ENCODE data around the gene EID2.

DNA sequence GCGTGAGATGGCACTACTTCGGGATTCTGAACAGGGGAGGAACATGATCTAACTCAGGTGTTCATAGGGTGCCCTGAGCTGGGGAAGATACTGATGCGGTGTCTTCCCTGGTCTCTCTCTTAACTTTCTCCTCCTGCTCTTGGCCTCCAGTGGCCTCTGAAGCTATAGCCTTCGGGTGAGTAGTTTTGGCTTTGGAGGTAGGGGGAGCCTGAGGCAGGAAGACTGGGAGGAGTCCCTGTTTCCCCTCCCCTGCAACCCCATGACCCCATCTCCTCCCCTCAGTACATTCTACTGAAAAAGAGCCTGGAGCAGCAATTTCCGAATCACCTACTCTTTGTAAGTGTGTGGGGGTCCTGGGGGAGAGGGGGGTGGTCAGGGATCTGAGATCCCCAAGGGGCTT lies 21.5 kb downstream of the EID2 start:
- TF ChIP-seq, protein P1, sequence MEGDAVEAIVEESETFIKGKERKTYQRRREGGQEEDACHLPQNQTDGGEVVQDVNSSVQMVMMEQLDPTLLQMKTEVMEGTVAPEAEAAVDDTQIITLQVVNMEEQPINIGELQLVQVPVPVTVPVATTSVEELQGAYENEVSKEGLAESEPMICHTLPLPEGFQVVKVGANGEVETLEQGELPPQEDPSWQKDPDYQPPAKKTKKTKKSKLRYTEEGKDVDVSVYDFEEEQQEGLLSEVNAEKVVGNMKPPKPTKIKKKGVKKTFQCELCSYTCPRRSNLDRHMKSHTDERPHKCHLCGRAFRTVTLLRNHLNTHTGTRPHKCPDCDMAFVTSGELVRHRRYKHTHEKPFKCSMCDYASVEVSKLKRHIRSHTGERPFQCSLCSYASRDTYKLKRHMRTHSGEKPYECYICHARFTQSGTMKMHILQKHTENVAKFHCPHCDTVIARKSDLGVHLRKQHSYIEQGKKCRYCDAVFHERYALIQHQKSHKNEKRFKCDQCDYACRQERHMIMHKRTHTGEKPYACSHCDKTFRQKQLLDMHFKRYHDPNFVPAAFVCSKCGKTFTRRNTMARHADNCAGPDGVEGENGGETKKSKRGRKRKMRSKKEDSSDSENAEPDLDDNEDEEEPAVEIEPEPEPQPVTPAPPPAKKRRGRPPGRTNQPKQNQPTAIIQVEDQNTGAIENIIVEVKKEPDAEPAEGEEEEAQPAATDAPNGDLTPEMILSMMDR (IDR thresholded peaks at IDR 0.05), result no peak
- no peak for TF ChIP-seq POLR2A (IDR thresholded peaks at IDR 0.05)
